ENCODE results near the gene KLHDC2. TPM values are rescaled to one million over a fixed set of nuclear protein-coding genes. Genes with fewer than 3 reads are reported as not detected.
"Not testable (repeated sequence)": the region's sequence is repeated elsewhere in the genome, so short reads cannot be mapped to it uniquely, and the experiment has no call there.

The KLHDC2 gene, protein sequence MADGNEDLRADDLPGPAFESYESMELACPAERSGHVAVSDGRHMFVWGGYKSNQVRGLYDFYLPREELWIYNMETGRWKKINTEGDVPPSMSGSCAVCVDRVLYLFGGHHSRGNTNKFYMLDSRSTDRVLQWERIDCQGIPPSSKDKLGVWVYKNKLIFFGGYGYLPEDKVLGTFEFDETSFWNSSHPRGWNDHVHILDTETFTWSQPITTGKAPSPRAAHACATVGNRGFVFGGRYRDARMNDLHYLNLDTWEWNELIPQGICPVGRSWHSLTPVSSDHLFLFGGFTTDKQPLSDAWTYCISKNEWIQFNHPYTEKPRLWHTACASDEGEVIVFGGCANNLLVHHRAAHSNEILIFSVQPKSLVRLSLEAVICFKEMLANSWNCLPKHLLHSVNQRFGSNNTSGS
- total RNA-seq = 100 to 1,000 TPM; 101 to 165 (median 133) TPM

DNA sequence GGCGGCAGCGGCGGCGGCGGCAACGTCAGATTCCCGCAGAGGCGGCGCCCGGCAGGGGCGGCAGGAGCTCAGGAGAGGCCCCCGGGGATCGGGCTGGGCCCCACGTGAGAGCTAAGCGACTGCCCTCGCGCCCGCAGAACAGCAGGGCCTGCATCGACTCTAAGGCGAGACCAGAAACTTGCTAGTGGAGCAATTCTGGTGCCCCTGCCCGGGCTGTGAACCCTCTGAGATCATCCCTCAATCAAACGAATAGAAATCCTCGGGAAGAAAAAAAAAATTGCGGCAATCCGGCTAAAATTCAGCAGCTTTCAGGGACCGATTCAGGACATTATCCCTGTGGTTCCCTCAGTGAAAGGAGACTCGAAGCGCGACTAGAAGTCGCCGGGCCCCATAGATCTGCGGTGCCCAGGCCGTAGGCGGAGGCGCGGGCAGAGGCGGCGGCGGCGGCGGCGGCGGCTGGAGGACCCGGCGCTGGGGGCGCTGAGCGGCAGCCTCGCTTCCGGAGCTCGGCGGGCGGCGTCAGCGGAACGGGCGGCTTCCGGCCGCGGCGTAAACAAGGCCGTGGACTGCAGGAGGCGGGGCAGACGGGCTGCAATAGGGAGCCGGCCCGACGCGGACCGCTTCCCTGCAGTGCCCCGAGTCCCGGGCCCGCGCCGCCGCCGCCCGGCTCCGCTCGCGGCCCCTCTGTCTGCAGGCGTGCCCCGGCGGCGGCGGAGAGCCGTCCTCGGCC is at the start of gene KLHDC2:
TSS of gene KLHDC2 (plus strand) at position 583 of the 730 bp plus-strand sequence. CDS start 316 bp downstream, outside the sequence.
- Histone ChIP-seq H3K27ac (peak within 1 kb of the TSS; percentile 99 to 100 (median 99)), H3K27me3 (no peaks in the 10 kb centered on the region), H3K36me3 (peaks cover 0 to 6% of the 10 kb centered on the region in 2 donors), H3K4me3 (replicated peaks in 1 of 3) (peak within 1 kb of the TSS; percentile 76 to 100 (median 96)), H3K4me1 (peaks cover 14 to 28% of the 10 kb centered on the region in 2 donors), H3K9me3 (no peaks in the 10 kb centered on the region)
- peak; percentile 88 to 91 for DNase-seq
- TF ChIP-seq, protein P1, sequence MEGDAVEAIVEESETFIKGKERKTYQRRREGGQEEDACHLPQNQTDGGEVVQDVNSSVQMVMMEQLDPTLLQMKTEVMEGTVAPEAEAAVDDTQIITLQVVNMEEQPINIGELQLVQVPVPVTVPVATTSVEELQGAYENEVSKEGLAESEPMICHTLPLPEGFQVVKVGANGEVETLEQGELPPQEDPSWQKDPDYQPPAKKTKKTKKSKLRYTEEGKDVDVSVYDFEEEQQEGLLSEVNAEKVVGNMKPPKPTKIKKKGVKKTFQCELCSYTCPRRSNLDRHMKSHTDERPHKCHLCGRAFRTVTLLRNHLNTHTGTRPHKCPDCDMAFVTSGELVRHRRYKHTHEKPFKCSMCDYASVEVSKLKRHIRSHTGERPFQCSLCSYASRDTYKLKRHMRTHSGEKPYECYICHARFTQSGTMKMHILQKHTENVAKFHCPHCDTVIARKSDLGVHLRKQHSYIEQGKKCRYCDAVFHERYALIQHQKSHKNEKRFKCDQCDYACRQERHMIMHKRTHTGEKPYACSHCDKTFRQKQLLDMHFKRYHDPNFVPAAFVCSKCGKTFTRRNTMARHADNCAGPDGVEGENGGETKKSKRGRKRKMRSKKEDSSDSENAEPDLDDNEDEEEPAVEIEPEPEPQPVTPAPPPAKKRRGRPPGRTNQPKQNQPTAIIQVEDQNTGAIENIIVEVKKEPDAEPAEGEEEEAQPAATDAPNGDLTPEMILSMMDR (IDR thresholded peaks at IDR 0.05) = peak in 2 of 6 experiments; percentile 40 to 57
- TF ChIP-seq POLR2A (IDR thresholded peaks at IDR 0.05) = peak; percentile 96 to 99
- 0% methylated on average over 34 to 39 of the region's 86 CpGs for WGBS, 2 donors
- intact Hi-C loops (cut with DNase I) = loop anchor here (5.0 to 10.0 kb wide), 2 partner anchors 73 to 130 kb away; partner anchors contain the start of genes DNAAF2 and KLHDC1

DNA sequence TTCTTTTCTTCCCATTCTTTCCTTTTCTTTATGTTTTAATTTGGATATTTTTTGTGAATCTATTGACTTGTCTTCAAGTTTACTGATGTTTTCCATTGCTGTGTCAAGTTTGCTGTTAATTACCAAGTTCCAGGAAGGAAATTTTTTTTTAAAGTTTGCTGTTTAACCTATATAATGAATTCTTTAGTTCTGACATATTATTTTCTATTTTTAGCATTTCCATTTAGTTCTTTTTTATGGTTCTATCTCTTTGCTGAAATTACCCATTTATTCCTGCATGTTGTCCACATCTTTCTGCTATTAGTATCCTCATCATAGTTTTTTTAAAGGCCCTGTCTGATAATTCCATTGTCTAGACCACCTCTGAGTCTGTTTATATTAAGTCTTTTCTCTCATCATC is 47.2 kb upstream of the KLHDC2 start:
- intact Hi-C loops (cut with DNase I) = no loop called here
- H3K27ac ChIP-seq = no peak overlapping the region
- no peaks in the 10 kb centered on the region for H3K27me3 ChIP-seq
- H3K36me3 ChIP-seq = peaks cover 0 to 6% of the 10 kb centered on the region in 2 donors
- no peaks in the 10 kb centered on the region for H3K4me1 ChIP-seq
- no peak overlapping the region for H3K4me3 ChIP-seq (replicated peaks in 1 of 3)
- no peaks in the 10 kb centered on the region for H3K9me3 ChIP-seq
- DNase-seq = no peak
- TF ChIP-seq, protein P1 (IDR thresholded peaks at IDR 0.05) = no peak
- no peak for TF ChIP-seq POLR2A (IDR thresholded peaks at IDR 0.05)

- H3K9me3 ChIP-seq; H3K4me3 ChIP-seq (replicated peaks in 1 of 3); H3K27ac ChIP-seq; DNase-seq; H3K27me3 ChIP-seq; H3K4me1 ChIP-seq; intact Hi-C loops (cut with DNase I): not testable (repeated sequence)
- peaks cover 0 to 13% of the 10 kb centered on the region in 2 donors for H3K36me3 ChIP-seq
- WGBS, 2 donors = 91 to 93% methylated on average over 9 of the region's 9 CpGs
These were observed 46.1 kb upstream of the KLHDC2 start for GRCh38 chr14:49721733-49722435.

GRCh38 chr14:49727171-49727570 is 40.8 kb upstream of the KLHDC2 start:
- TF ChIP-seq POLR2A (IDR thresholded peaks at IDR 0.05) = no peak
- TF ChIP-seq, protein P1 (IDR thresholded peaks at IDR 0.05) = no peak
- peaks cover 8 to 19% of the 10 kb centered on the region in 2 donors for H3K36me3 ChIP-seq
- no peak overlapping the region for H3K4me3 ChIP-seq (replicated peaks in 1 of 3)
- intact Hi-C loops (cut with DNase I) = no loop called here
- no peak overlapping the region for H3K27ac ChIP-seq
- H3K27me3 ChIP-seq = no peaks in the 10 kb centered on the region
- H3K9me3 ChIP-seq = no peaks in the 10 kb centered on the region
- 93 to 94% methylated on average over 5 of the region's 5 CpGs for WGBS, 2 donors
- no peak for DNase-seq
- H3K4me1 ChIP-seq = no peaks in the 10 kb centered on the region

DNA sequence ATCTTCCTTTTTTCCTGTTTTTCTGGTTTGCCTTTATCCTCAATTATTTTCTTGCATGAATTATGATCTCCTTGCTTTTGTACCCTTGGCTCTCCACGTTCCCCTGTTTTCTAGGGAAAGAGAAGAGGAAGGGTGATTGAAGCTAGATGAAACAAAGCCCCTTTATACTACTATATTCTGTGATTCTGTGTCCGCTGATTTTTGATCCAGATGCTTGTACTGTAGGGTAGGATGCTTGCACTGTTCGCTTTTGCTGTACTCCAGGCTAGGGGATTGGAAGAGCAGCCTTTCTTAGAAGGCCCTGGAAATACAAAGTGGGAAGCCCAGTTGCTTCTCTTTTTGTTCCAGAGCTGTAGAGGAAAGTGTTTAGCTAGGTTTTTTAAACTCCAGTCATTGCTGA is 35.1 kb upstream of the KLHDC2 start:
- intact Hi-C loops (cut with DNase I) = no loop called here
- no peak for TF ChIP-seq POLR2A (IDR thresholded peaks at IDR 0.05)
- TF ChIP-seq, protein P1 (IDR thresholded peaks at IDR 0.05) = no peak
- Histone ChIP-seq H3K36me3 (peaks cover 10 to 14% of the 10 kb centered on the region in 2 donors), H3K4me1 (no peaks in the 10 kb centered on the region), H3K4me3 (replicated peaks in 1 of 3) (no peak overlapping the region), H3K9me3 (no peaks in the 10 kb centered on the region), H3K27ac (no peak overlapping the region), H3K27me3 (no peaks in the 10 kb centered on the region)
- no peak for DNase-seq
- WGBS, 2 donors = 93% methylated on average over 3 of the region's 3 CpGs

All from thyroid gland (tissue), 4 donors.